Vagina (tissue), 2 donors: Measurements from ENCODE around the gene NIP7.

Source experiments
- POLR2AphosphoS5 ChIP-seq, 2 donors: sonication (generic); formaldehyde crosslinking; IDR thresholded peaks; one replicate each; pipeline ENCODE4 v1.9.0; 2017; ENCODE audit warnings: antibody characterized with exemption in 2 of 2, mild to moderate bottlenecking in 2 of 2, low read depth in 1 of 2; ENCODE audit not compliant: insufficient read depth in 1 of 2
- TF ChIP-seq, protein P1 (sequence below), 3 experiments: fragments of 450-650 bp in 2 of 3; fragments of 200-600 bp in 1 of 3; sonication (generic) in 1 of 3; IDR thresholded peaks; one replicate each; pipeline ENCODE4 v1.5.1; 2017 to 2019; ENCODE audit warnings: antibody characterized with exemption in 3 of 3, mild to moderate bottlenecking in 2 of 3, moderate library complexity in 2 of 3

DNA sequence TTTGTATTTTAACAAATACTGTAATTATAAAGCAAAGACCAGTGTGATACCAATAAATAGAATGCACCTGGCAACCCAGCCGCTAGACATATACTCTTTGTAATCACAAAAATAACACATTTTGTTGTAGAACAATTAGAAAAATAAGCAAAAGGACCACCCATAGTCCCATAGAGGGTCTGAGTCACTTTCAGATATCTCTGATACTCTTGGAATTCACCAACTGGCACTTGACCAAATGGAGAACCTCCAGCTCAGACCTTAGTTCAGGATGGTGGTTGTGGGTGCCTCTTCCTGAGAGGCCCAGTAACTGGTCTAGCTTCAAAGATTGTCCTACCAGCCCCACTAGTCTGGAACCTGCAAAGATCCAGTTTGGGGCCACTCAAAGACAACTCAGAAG lies 47.0 kb downstream of the NIP7 start:
- no peak for TF ChIP-seq POLR2AphosphoS5 (IDR thresholded peaks at IDR 0.05; ENCODE audit: insufficient read depth in 1 of 2, low read depth in 1 of 2)
- TF ChIP-seq, protein P1, sequence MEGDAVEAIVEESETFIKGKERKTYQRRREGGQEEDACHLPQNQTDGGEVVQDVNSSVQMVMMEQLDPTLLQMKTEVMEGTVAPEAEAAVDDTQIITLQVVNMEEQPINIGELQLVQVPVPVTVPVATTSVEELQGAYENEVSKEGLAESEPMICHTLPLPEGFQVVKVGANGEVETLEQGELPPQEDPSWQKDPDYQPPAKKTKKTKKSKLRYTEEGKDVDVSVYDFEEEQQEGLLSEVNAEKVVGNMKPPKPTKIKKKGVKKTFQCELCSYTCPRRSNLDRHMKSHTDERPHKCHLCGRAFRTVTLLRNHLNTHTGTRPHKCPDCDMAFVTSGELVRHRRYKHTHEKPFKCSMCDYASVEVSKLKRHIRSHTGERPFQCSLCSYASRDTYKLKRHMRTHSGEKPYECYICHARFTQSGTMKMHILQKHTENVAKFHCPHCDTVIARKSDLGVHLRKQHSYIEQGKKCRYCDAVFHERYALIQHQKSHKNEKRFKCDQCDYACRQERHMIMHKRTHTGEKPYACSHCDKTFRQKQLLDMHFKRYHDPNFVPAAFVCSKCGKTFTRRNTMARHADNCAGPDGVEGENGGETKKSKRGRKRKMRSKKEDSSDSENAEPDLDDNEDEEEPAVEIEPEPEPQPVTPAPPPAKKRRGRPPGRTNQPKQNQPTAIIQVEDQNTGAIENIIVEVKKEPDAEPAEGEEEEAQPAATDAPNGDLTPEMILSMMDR (IDR thresholded peaks at IDR 0.05): no peak
